LNCAP (cell line): ENCODE data around the gene PKDREJ.

Source experiments
- TF ChIP-seq, protein P1 (sequence below): fragments of 450-650 bp; IDR thresholded peaks from 2 replicates; pipeline ENCODE4 v1.5.1; 2017; ENCODE audit warnings: mild to moderate bottlenecking

Gene PKDREJ

DNA sequence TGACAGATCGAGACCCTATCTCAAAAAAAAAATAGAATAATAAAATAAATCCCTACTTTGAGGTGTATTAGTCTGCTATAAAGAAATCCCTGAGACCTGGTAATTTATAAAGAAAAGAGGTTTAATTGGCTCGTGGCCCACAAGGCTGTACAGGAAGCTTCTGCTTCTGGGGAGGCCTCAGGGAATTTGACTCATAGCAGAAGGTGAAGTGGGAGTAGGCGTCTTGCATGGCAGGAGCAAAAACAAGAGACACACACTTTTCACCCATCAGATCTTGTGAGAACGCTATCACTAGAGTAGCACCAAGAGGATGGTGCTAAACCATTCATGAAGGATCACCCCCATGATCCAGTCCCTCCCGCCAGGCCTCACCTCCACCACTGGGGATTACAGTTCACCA, 42.2 kb downstream of the PKDREJ start:
- TF ChIP-seq, protein P1, sequence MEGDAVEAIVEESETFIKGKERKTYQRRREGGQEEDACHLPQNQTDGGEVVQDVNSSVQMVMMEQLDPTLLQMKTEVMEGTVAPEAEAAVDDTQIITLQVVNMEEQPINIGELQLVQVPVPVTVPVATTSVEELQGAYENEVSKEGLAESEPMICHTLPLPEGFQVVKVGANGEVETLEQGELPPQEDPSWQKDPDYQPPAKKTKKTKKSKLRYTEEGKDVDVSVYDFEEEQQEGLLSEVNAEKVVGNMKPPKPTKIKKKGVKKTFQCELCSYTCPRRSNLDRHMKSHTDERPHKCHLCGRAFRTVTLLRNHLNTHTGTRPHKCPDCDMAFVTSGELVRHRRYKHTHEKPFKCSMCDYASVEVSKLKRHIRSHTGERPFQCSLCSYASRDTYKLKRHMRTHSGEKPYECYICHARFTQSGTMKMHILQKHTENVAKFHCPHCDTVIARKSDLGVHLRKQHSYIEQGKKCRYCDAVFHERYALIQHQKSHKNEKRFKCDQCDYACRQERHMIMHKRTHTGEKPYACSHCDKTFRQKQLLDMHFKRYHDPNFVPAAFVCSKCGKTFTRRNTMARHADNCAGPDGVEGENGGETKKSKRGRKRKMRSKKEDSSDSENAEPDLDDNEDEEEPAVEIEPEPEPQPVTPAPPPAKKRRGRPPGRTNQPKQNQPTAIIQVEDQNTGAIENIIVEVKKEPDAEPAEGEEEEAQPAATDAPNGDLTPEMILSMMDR, result no peak

DNA sequence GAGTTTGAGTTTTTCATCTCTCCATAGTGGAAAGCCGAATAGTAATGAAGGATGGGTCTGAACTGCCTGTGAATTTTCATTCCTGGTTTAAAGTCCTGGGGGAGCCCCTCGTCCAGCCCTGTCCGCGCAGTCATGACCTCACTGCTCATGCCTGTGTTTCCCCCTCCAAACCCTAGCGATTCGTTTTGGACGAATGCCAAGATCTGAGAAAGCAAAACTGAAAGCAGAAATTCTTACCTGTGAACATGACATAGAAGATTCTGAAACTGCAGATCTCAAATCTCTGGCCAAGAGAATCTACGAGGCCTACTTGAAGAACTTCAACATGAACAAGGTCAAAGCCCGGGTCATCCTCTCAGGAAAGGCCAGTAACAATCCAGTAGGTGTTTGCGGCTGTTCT, 43.5 kb downstream of the PKDREJ start:
- TF ChIP-seq, protein P1, result no peak

DNA sequence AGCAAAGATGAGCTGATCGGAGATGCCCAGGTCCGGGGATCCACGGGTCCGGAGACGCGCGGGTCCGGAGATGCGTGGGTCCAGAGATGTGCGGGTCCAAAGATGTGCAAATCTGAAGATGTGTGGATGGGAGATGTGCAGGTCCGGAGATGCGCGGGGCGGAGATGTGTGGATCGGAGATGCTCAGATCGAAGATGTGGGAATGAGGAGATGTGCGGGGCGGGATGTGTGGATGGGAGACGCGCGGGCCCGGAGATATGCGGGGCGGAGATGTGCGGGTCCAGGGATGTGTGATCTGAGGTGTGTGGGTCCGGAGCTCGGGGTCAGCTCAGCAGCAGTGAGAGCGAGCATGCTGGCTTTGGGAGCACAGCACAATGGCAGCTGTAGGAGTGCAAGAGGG, 48.5 kb downstream of the PKDREJ start:
- TF ChIP-seq, protein P1, result no peak

DNA sequence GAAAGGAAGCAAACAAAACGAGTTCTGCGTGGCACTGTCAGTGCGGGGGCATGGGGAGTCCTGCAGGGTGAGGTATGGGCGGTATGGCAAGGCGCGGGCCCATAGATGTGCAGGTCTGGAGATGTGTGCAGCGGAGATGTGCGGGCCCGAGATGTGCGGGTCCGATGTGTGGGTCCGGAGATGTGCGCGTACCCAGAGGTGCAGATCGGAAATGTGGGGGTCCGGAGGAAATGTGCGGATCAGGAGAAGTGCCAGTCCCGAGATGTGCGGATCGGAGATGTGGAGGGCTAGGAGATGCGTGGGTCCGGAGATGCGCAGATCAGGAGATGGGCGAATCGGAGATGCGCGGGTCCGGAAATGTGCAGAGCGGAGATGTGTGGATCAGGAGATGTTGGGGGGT, 49.0 kb downstream of the PKDREJ start:
- TF ChIP-seq, protein P1, result no peak

DNA sequence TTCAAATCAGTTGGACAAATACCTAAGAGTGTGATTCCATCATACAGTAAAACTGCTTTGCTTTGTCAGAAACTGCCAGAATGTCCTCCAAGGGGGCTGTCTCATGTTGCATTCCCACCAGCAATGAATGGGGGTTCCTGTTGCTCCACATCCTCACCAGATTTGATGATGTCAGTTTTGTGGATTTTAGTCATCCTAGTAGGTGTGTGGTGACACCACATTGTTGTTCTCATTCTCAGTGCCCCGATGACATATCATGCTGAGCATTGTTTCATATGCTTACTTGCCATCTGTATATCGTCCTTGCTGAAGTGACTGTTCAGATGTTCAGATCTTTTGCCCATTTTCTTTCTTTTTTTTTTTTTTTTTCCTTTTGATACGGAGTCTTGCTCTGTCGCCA, 50.1 kb downstream of the PKDREJ start:
- TF ChIP-seq, protein P1, result no peak

DNA sequence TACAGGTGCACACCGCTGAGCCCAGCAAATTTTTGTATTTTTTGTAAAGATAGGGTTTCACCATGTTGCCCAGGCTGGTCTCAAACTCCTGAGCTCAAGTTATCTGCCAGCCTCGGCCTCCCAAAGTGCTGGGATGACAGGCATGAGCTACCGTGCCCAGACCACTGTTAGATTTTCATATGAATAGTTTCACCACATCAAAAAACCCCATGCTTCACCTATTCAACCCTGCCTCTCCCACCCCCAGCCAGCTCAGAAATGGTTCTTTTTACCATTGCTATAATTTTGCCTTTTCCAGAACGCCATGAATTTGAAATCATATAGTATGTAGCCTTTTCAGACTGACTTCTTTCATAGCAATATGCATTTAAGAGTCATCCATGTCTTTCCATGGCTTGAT, 50.9 kb downstream of the PKDREJ start:
- TF ChIP-seq, protein P1, result no peak

DNA sequence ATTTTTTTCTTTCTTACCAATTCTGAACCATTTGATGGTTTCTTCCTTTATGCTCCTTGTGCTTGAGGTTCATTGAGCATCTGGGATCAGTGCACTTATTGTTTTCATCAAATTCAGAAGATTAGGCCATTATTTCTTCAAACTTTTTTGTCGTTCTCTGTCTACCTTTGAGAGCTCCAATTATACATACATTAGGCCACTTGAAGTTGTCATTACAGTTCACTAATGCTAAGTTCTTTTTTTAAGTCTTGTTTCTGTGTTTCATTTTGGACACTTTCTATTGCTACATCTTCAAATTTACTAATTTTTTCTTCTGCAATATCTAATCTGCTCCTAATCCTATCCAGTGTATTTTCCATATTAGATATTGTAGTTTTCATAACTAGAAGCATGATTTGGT, 53.9 kb downstream of the PKDREJ start:
- TF ChIP-seq, protein P1, result no peak
